IMR-90 (cell line): ENCODE data around the gene MIER1.
"Not testable (repeated sequence)": the region's sequence is repeated elsewhere in the genome, so short reads cannot be mapped to it uniquely, and the experiment has no call there.

Experiments
- BHLHE40 ChIP-seq: fragments of 150-350 bp; IDR thresholded peaks from 2 replicates; pipeline ENCODE4 v1.6.1; 2016; ENCODE audit warnings: mild to moderate bottlenecking, low read depth, low read length
- CEBPB ChIP-seq: IDR thresholded peaks from 2 replicates; pipeline ENCODE4 v1.6.1; 2012; ENCODE audit warnings: low read depth, low read length, improper control_type of control experiment
- CTCF ChIP-seq: conservative IDR thresholded peaks from 2 replicates; pipeline ENCODE4 v1.5.1; 2012; ENCODE audit warnings: mild to moderate bottlenecking, low read depth, low read length, improper control_type of control experiment
- ELK1 ChIP-seq: fragments of 150-350 bp; IDR thresholded peaks from 2 replicates; pipeline ENCODE4 v1.6.1; 2016; ENCODE audit warnings: low read depth, mild to moderate bottlenecking, low read length, moderate library complexity, borderline replicate concordance
- FOS ChIP-seq: fragments of 150-350 bp; IDR thresholded peaks from 2 replicates; pipeline ENCODE4 v1.6.1; 2016; ENCODE audit warnings: low read depth, low read length
- MXI1 ChIP-seq: IDR thresholded peaks from 2 replicates; pipeline ENCODE4 v1.6.1; 2012; ENCODE audit warnings: low read depth, mild to moderate bottlenecking, low read length, moderate library complexity, borderline replicate concordance
- NFE2L2 ChIP-seq: fragments of 150-350 bp; IDR thresholded peaks from 2 replicates; pipeline ENCODE4 v1.6.1; 2016; ENCODE audit warnings: low read depth, mild to moderate bottlenecking, low read length
- POLR2A ChIP-seq: IDR thresholded peaks from 2 replicates; pipeline ENCODE4 v1.6.1; 2012; ENCODE audit warnings: mild to moderate bottlenecking, low read depth, low read length
- RAD21 ChIP-seq: IDR thresholded peaks from 2 replicates; pipeline ENCODE4 v1.6.1; 2012; ENCODE audit warnings: low read length, improper control_type of control experiment
- RCOR1 ChIP-seq: IDR thresholded peaks from 2 replicates; pipeline ENCODE4 v1.6.1; 2012; ENCODE audit warnings: mild to moderate bottlenecking, low read length, improper control_type of control experiment; ENCODE audit not compliant: insufficient replicate concordance
- RFX5 ChIP-seq: IDR thresholded peaks from 2 replicates; pipeline ENCODE4 v1.8.0; 2012; ENCODE audit warnings: low read depth, mild to moderate bottlenecking, low read length, moderate library complexity
- SMC3 ChIP-seq: fragments of 150-350 bp; IDR thresholded peaks from 2 replicates; pipeline ENCODE4 v1.6.1; 2016; ENCODE audit warnings: low read depth, mild to moderate bottlenecking, antibody characterized with exemption, low read length, moderate library complexity
- USF2 ChIP-seq: fragments of 150-350 bp; IDR thresholded peaks from 2 replicates; pipeline ENCODE4 v1.6.1; 2017; ENCODE audit warnings: mild to moderate bottlenecking, antibody characterized with exemption, low read length, low read depth

DNA sequence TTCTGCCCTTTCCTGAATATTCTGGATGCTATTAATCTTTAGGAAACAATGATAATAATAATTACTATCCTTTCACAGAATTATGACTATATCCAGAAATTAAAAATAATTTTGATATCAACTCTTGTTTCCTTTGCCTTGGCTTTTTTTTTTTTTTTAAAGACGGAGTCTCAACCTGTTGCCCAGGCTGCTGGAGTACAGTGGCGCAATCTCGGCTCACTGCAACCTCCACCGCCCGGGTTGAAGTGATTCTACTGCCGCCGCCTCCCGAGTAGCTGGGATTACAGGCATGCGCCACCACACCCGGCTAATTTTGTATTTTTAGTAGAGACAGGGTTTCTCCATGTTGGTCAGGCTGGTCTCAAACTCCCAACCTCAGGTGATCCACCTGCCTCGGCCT, 54.8 kb downstream of the MIER1 start:
- TF ChIP-seq CTCF, RAD21, POLR2A, RFX5, CEBPB, NFE2L2, USF2, RCOR1, BHLHE40, ELK1, FOS, MXI1, SMC3: not testable (repeated sequence)
